ENCODE measurements around the gene UBE2R2.
"Not testable (repeated sequence)": the region's sequence is repeated elsewhere in the genome, so short reads cannot be mapped to it uniquely, and the experiment has no call there.

GRCh38 chr9:33827285-33827684 lies 10.3 kb downstream of the UBE2R2 start:
- not testable (repeated sequence) for TF ChIP-seq CTCF, POLR2A (IDR thresholded peaks at IDR 0.05)
